NB4 (cell line): Measurements from ENCODE around the gene SURF2.

Source experiments
- POLR2A ChIP-seq: IDR thresholded peaks from 2 replicates; pipeline ENCODE4 v1.6.1; 2011; ENCODE audit warnings: mild to moderate bottlenecking; ENCODE audit not compliant: insufficient read length; ENCODE audit errors: extremely low read depth
- TF ChIP-seq, protein P1 (sequence below): IDR thresholded peaks from one replicate; pipeline ENCODE4 v1.5.1; 2012; ENCODE audit warnings: low read depth, low read length
- TF ChIP-seq, protein P2 (sequence below): IDR thresholded peaks from 2 replicates; pipeline ENCODE4 v1.6.1; 2011; ENCODE audit warnings: low read depth, low read length

DNA sequence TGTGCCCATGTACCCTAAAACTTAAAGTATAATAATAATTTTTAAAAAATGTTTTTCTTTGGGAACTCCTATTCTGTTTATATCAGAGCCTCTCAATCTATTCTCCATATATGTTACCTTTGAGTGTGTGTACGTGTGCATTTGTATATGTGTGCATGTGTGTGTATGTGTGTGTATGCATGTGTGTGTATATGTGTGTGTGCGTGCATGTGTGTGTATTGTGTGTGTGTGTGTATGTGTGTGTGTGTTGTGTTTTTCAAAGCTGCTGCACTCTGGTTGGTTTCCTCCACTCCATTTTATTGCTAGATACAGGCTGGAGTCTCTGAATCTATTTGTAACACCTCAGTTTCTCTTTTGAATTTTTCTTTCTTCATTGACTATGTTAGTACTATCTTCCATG lies 40.4 kb upstream of the SURF2 start:
- TF ChIP-seq, protein P1, sequence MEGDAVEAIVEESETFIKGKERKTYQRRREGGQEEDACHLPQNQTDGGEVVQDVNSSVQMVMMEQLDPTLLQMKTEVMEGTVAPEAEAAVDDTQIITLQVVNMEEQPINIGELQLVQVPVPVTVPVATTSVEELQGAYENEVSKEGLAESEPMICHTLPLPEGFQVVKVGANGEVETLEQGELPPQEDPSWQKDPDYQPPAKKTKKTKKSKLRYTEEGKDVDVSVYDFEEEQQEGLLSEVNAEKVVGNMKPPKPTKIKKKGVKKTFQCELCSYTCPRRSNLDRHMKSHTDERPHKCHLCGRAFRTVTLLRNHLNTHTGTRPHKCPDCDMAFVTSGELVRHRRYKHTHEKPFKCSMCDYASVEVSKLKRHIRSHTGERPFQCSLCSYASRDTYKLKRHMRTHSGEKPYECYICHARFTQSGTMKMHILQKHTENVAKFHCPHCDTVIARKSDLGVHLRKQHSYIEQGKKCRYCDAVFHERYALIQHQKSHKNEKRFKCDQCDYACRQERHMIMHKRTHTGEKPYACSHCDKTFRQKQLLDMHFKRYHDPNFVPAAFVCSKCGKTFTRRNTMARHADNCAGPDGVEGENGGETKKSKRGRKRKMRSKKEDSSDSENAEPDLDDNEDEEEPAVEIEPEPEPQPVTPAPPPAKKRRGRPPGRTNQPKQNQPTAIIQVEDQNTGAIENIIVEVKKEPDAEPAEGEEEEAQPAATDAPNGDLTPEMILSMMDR: no peak
- no peak for TF ChIP-seq POLR2A
- TF ChIP-seq, protein P2, sequence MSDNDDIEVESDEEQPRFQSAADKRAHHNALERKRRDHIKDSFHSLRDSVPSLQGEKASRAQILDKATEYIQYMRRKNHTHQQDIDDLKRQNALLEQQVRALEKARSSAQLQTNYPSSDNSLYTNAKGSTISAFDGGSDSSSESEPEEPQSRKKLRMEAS: no peak
